Heart right ventricle (tissue), 16 donors: ENCODE data around the gene ZNF691. TPM values are rescaled to one million over a fixed set of nuclear protein-coding genes. Genes with fewer than 3 reads are reported as not detected.

Experiments
- ATAC-seq, 8 donors: fragments of 200-7000 bp; cut with Tn5 transposase; one replicate each; pipeline ENCODE4 v1.9.1; 2020; ENCODE audit warnings: mild to moderate bottlenecking in 8 of 8, moderate library complexity in 8 of 8, moderate number of reproducible peaks in 1 of 8
- DNase-seq, 2 donors: peaks; one replicate each; pipeline ENCODE4 v3.0.0-alpha.2; 2020
- H3K27ac ChIP-seq, 10 donors: fragments of 200-600 bp; sonication (generic) in 2 of 10; one replicate each; pipeline versions ENCODE4 v1.5.0 to v1.8.0; 2020 to 2022; ENCODE audit warnings: mild to moderate bottlenecking in 3 of 10
- H3K27me3 ChIP-seq, 7 donors: fragments of 200-600 bp; one replicate each; pipeline ENCODE4 v1.8.0; 2021 to 2022; ENCODE audit warnings: mild to moderate bottlenecking in 2 of 7
- H3K36me3 ChIP-seq, 9 donors: fragments of 200-600 bp; sonication (generic) in 1 of 9; one replicate each; pipeline versions ENCODE4 v1.5.0 to v1.8.0; 2020 to 2022; ENCODE audit warnings: mild to moderate bottlenecking in 2 of 9
- H3K4me1 ChIP-seq, 9 donors: fragments of 200-600 bp; sonication (generic) in 1 of 9; one replicate each; pipeline versions ENCODE4 v1.5.0 to v1.8.0; 2020 to 2022; ENCODE audit warnings: mild to moderate bottlenecking in 4 of 9
- H3K4me3 ChIP-seq, 10 donors: fragments of 200-600 bp; sonication (generic) in 2 of 10; one replicate each; pipeline versions ENCODE4 v1.5.0 to v1.8.0; 2020 to 2022; ENCODE audit warnings: mild to moderate bottlenecking in 7 of 10, moderate library complexity in 2 of 10
- H3K9me3 ChIP-seq, 11 donors: fragments of 200-600 bp in 10 of 11; sonication (generic) in 2 of 11; one replicate each; pipeline versions ENCODE4 v1.5.0 to v1.8.0; 2013 to 2022; ENCODE audit warnings: mild to moderate bottlenecking in 2 of 11, control low read depth in 1 of 11, moderate library complexity in 1 of 11
- WGBS, 2 donors: extraction: QIAGEN DNeasy Blood & Tissue Kit; methylation state at CpG; one replicate each; pipeline ENCODE4 v1.1.7; 2013; ENCODE audit warnings: inconsistent platforms in 1 of 2; 5-methylcytosine and 5-hydroxymethylcytosine counted together
- intact Hi-C, 10 donors: fragments of 100-400 bp; cut with DNase I; formaldehyde crosslinking; loops; one replicate each; pipeline versions ENCODE4 v1.11.1 to v1.14.2; 2022
- polyA plus RNA-seq, 2 donors: library from polyadenylated mRNA; stranded (reverse); fragments of 200-250 nt; gene quantifications; one replicate each; pipeline ENCODE4 v1.2.3, GENCODE V29; 2013
- total RNA-seq, 10 donors: library from RNA; stranded (reverse); fragmentation: NEBNext Ultra II Directional in 3 of 10; extraction: Animal tissue kit (Norgen Biotek cat#: 25700) in 3 of 10; gene quantifications; one replicate each; pipeline versions ENCODE4 v1.2.1 to v1.2.4, GENCODE V29; 2021 to 2023
- TF ChIP-seq, protein P1 (sequence below), 9 donors: fragments of 200-600 bp; sonication (generic) in 2 of 9; IDR thresholded peaks; one replicate each; pipeline versions ENCODE4 v1.5.0 to v1.8.0; 2021 to 2022; ENCODE audit warnings: antibody characterized with exemption in 9 of 9, mild to moderate bottlenecking in 5 of 9, moderate library complexity in 1 of 9
- donor health status: Arrhythmogenic right ventricular cardiomyopathy.
- donor health status: ischemic (EF 13 %, LVEDD 7.1; RV severe dilation, severe dysfunction).
- donor health status: healthy with polysubstance abuse.
- donor health status: DM: no; HTN: yes; CAD: no.
- donor health status: DM: no; HTN: no; CAD: no.
- donor health status: ischemic (EF 25% LVEDD 6.9; RV normal size, moderate dysfunction).
- donor health status: ischemic (EF 25% LVEDD 5.7; RV mildly dilated, moderate dysfunction).
- donor health status: healthy.
- donor health status: DM: yes; HTN: yes; CAD: no.
- donor health status: Ischemic cardiomyopathy.
- donor health status: ischemic (EF 35%, LVEDD 5.7; RV mildly dilated, moderate dysfunction).
- donor health status: nonischemic (EF 11% LVEDD 7.7; RV severe dilation, severe dysfunction).
- donor health status: DM: yes; HTN: yes; CAD: no.
- donor health status: PGD.
- donor health status: ischemic (EF 29% LVEDD 5.4; RV normal size, mild dysfunction).
- donor health status: nonischemic (EF 23%, LVEDD 6.1; RV moderate dilation, normal function).

The ZNF691 gene
- total and polyA plus RNA-seq, 12 donors = 6.0 to 10.1 (median 7.9) TPM

DNA sequence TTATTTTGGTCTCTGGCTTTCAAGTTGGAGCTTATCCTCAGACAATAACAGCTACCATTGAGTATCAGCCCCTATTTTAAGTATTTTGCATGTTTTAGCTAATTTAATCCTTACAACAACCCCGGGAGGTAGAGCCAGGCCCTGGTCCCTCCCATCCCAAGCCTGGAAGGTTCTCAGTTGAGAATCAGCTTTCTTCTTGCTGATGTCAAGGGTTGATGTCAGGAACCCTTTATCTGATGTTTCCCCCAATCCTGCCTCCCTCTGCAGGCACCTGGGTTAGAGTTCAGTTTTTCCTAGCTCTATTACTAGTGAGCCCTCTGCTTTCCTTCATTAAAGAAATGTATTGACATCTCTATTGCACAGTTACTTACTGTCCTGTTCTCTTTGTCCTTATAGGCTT, 25.6 kb upstream of the ZNF691 start:
- DNase-seq (no peak), ATAC-seq (no peak)
- TF ChIP-seq, protein P1, sequence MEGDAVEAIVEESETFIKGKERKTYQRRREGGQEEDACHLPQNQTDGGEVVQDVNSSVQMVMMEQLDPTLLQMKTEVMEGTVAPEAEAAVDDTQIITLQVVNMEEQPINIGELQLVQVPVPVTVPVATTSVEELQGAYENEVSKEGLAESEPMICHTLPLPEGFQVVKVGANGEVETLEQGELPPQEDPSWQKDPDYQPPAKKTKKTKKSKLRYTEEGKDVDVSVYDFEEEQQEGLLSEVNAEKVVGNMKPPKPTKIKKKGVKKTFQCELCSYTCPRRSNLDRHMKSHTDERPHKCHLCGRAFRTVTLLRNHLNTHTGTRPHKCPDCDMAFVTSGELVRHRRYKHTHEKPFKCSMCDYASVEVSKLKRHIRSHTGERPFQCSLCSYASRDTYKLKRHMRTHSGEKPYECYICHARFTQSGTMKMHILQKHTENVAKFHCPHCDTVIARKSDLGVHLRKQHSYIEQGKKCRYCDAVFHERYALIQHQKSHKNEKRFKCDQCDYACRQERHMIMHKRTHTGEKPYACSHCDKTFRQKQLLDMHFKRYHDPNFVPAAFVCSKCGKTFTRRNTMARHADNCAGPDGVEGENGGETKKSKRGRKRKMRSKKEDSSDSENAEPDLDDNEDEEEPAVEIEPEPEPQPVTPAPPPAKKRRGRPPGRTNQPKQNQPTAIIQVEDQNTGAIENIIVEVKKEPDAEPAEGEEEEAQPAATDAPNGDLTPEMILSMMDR (IDR thresholded peaks at IDR 0.05) = no peak
- intact Hi-C loops = no loop called here
- no peaks in the 10 kb centered on the region for H3K36me3 ChIP-seq
- no peaks in the 10 kb centered on the region for H3K9me3 ChIP-seq
- no peak overlapping the region for H3K27ac ChIP-seq
- H3K27me3 ChIP-seq = no peaks in the 10 kb centered on the region
- H3K4me1 ChIP-seq = peaks cover 0 to 34% (median 18%) of the 10 kb centered on the region in 9 donors
- no peak overlapping the region for H3K4me3 ChIP-seq
- WGBS, 2 donors = 65 to 70% methylated on average over 1 of the region's 1 CpG

DNA sequence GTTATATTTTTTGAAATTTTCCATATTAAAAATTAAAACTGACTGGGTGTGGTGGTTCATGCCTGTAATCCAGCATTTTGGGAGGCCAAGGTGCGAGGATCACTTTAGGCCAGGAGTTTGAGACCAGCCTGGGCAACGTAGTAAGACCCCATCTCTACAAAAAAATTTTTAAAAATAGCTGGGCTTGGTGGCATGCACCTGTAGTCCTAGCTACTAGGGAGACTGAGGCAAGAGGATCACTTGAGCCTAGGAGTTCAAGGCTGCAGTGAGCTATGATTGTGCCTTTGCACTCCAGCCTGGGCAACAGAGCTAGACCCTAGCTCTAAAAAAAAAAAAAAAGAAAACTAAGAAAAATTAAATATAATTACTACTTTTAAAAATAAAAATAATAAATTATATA, 24.7 kb upstream of the ZNF691 start:
- WGBS, 2 donors = 94 to 99% methylated on average over 2 of the region's 2 CpGs
- ATAC-seq (no peak), DNase-seq (no peak)
- Histone ChIP-seq H3K27ac (no peak overlapping the region), H3K4me1 (peaks cover 0 to 25% (median 9%) of the 10 kb centered on the region in 9 donors), H3K27me3 (no peaks in the 10 kb centered on the region), H3K9me3 (no peaks in the 10 kb centered on the region), H3K4me3 (no peak overlapping the region), H3K36me3 (no peaks in the 10 kb centered on the region)
- TF ChIP-seq, protein P1 (IDR thresholded peaks at IDR 0.05) = no peak
- intact Hi-C loops = no loop called here

DNA sequence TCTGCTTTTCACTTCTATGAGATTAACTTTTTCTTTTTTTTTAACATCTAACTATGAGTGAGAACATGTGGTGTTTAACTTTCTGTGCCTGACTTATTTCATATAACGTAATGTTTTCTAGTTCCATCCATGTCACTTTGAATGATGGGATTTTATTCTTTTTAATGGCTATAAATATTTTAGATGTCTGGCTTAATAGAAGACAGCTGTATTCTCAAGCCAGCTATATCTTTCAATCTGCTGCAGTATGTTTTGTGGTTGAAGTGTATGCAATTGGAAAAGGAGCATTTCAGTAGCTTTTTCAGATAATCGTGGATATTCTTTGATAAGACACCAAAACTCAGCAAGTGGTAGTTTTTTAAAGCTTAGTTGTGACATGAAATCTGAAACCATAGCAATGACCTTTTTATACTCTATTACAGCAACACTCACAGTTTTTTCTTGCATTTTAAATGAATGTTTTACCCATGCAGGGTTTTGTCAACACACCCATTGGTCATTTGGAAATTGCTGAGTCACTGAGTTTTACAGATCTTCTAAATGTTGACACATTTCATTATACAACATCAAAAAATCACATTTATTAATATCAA, 23.5 kb upstream of the ZNF691 start:
- ATAC-seq = no peak
- Histone ChIP-seq H3K4me1 (peaks cover 0 to 20% (median 4%) of the 10 kb centered on the region in 9 donors), H3K9me3 (no peaks in the 10 kb centered on the region), H3K27me3 (no peaks in the 10 kb centered on the region), H3K27ac (no peak overlapping the region), H3K36me3 (peaks cover 0 to 4% (median 0%) of the 10 kb centered on the region in 9 donors), H3K4me3 (no peak overlapping the region)
- DNase-seq = no peak
- TF ChIP-seq, protein P1 (IDR thresholded peaks at IDR 0.05) = no peak
- WGBS, 2 donors = 64 to 67% methylated on average over 2 of the region's 2 CpGs
- intact Hi-C loops = no loop called here

DNA sequence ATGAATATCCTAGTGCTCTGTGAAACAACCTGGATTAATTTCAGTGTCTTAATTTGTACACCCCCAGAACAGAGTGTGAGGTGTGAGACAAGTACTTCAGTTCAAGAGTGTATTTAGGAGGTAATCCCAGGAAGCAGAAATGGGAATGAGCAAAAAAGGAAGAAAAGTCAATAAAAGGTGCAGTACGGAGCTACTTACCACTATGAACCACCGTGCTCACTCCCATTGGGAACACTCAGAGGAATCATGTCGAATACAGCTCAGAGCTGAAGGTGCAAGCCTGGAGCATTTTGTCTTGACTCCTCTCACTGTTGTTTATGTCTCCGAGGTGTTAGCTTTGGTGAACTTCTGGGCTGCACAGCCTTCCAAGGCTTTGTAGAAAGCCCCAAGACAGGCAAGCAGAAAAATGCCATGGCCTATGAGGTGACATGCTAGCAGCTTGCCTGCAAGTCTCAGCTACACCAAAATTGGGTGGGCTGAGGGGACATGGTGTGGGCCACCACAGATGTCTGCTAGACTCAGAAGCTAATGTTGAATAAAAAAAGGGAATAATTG, 21.9 kb upstream of the ZNF691 start:
- no peak overlapping the region for H3K27ac ChIP-seq
- peaks cover 0 to 14% (median 0%) of the 10 kb centered on the region in 9 donors for H3K4me1 ChIP-seq
- 95 to 96% methylated on average over 4 of the region's 4 CpGs for WGBS, 2 donors
- no peak overlapping the region for H3K4me3 ChIP-seq
- DNase-seq (no peak), ATAC-seq (no peak)
- TF ChIP-seq, protein P1 (IDR thresholded peaks at IDR 0.05) = no peak
- intact Hi-C loops = no loop called here
- no peaks in the 10 kb centered on the region for H3K9me3 ChIP-seq
- no peaks in the 10 kb centered on the region for H3K27me3 ChIP-seq
- H3K36me3 ChIP-seq = peaks cover 0 to 17% (median 0%) of the 10 kb centered on the region in 9 donors
